Stimulated activated naive CD4-positive, alpha-beta T cell (primary cell): Measurements from ENCODE around the gene FAM43A.

ENCODE experiments used
- DNase-seq, 6 experiments: peaks; one replicate each; lab custom pipeline; 2025; lab: John Stamatoyannopoulos, UW

FAM43A gene

GRCh38 chr3:194707147-194707540, 21.5 kb downstream of the FAM43A start:
- DNase-seq: no peak

- no peak for DNase-seq
Observed at GRCh38 chr3:194711286-194711685, 25.6 kb downstream of the FAM43A start.

DNA sequence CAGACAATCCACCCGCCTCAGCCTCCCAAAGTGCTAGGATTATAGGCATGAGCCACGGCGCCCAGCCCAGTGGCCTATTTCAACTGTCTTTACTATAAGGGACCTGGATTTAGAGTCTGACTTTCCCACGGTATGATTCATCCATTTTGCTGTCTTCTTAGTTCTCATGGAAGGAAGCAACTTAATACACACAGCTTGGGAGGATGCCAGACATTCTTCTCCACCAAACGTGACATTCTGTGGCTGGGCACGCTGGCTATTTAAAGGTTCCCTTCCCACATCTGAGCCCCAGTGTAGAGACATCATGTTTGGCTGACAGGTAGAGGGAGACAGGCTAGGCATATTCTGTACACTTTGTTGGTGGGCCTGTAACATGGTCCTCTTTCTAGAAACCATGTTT, 26.2 kb downstream of the FAM43A start:
- DNase-seq: no peak

DNA sequence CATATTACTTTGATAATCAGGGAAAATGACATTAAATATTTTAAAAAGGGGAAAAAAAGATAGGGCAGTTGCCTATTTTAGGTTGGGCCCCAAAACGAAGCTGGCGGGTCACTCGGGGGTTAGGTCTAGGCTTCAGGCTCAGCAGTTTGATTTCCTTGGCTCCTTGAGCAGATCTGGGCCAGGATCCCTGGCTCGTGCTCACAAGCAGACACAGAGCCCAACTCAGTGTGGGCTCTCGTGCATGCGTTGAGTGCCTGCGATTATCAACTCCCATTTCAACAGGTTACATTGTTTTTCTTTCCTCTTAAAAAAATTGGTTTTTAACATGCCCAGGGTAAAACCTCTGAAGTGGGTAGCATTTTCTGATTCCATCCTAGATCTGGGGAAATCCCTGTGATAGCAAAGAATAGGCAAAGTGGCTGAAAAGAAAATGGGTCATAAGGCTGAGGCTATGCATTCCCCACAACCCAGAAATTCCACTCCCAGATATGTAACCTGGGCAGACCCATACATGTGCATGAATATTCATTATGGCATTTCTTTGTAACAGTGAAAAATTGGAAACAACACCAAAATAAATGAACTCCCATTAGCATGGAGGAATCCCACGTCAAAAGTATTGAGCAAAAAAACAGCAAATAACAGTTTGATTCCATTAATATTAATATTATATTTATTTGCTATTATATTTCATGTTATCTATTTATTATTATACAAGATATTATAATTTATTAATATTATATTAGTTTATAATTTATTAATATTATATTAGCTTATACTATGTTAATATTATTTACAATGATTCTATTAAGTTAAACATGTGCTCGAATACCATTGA, 27.8 kb downstream of the FAM43A start:
- no peak for DNase-seq

GRCh38 chr3:194714137-194714455, 28.4 kb downstream of the FAM43A start:
- no peak for DNase-seq

GRCh38 chr3:194714564-194714963, 28.9 kb downstream of the FAM43A start:
- no peak for DNase-seq

GRCh38 chr3:194715022-194715800, 29.5 kb downstream of the FAM43A start:
- no peak for DNase-seq

DNA sequence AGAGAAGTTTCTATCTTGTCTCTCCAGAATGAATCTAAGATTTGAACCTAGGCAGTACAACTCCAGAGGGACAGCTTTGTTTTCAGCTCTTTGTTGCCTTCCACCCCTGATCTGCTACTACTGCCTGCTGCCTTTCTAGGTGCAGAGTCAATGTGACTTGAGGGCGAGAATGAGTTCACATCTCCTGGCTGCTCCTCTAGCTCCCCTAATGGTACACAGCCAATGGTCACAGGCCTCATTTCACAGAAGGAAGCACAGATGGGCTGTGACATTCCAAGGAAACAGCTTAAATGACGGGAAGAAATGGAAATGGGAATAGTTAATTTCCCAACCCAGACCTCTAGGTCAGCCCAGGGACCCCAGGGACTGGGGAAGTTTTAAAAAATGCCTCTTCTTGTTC, 32.4 kb downstream of the FAM43A start:
- DNase-seq: no peak

- DNase-seq: no peak
Observed at GRCh38 chr3:194720048-194720447, 34.4 kb downstream of the FAM43A start.

GRCh38 chr3:194723846-194724618, 38.3 kb downstream of the FAM43A start:
- no peak for DNase-seq

GRCh38 chr3:194725346-194725745, 39.7 kb downstream of the FAM43A start:
- DNase-seq: no peak

DNA sequence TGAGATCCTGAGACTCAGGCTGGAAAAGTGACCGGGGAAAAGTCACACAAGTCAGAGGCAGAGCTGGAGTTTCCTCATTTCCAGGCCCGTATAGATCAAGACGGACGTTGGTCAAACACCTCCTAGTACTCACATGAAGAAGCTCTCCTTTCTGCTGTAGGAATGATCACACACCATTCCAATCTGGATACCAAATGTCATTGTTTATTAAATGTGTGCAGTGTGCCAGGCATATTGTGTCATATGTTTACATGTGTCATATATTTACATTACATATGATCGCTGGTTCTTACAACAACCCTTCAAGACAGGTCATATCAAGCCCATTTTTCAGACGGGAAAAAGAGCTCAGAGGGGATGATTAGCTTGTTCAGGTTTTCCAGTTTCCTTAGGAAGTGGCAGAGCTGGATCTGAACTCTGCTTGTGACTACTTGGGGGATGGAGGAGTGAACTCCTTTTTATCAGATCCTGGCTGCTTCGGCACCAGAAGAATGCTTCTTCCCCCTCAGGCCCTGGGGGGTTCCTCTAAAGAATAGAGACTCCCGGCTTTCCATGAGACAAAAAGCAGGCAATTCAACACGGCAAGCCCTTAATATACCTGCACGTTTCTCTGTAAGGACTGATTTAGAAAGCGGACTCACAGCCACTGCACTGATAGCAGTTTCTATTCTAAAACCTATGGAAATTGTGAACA, 41.9 kb downstream of the FAM43A start:
- DNase-seq: no peak

DNA sequence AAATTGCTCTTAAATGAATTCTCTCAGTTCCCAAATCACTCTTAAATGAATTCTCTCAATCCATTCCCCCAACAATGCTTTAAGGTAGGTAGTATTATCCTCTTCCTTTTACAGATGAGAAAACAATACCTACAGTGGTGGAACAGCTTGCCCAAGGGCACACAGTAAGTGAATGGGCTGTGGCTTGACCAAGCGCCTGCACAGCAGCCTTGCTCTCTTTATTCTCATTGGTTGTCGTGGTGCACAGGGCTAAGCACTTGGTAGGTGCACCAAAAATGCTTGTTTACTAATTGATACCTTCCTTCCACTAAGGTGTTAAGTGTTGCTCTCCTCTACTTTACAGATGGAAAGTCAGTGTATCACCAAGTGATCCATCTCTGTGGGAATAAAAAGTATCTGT, 43.3 kb downstream of the FAM43A start:
- DNase-seq: no peak

DNA sequence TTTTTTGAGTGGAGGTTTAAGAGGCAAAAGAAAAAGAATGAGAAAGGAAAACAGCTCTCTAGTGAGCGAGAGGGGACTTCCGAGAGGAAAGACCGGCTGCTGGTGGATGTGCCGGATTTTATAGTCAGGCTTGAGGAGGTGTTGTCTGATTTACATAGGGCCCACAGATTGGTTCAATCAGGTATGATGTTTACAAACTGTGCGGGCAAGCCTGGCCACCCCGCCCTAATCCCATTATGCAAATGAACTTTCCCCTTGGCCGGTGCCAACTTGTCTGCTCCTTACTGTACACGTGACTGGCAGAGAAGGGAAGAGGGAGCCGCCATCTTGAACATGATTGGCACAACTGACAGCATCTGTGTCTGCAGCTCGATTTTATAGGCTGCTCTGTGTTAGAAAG, 44.7 kb downstream of the FAM43A start:
- no peak for DNase-seq

DNA sequence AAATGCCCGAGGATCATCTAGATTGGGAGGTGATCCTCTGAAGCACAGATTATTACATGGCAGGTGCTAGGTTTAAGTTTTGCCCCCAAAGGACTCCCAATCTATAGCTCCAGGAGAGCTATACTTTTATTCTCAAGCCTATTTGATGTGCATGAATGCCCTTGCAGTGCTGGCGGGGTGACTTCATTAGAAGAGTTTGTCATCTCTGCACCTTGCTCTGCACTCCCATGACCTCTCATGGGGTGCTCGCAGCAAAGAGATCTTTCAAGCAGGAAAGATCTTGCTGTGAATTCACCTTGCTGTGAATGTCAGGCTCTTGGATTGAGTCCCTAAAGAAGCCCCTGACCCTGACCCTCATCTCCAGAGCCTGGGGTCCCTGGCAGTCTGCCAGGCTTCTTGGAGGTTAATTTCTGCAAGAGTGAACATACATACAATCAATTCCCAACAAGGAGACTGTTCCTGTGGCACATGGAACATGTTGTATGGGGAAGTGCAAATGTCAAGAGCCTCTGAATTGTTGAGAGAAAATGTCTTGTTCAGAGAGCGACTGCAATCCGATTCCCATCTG, 45.9 kb downstream of the FAM43A start:
- DNase-seq: no peak

DNA sequence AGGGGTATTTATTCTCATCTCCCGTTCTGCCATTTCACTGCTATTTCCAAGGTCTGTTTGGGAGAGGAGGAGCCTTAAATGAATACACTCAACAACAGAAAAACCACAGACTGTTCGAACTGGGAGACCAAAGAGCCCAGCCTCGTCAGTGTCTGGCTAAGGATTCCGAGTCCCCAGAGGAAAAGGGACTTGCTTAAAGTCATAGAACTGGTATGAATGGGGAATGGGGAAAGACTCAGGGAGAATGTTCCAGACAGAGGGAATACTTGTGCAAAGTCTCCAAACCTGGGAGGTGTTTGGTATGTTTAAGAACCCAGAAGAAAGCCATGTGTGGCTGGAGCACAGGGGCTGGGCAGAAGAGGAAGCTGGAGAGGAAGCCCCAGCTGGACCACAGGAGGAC, 46.9 kb downstream of the FAM43A start:
- DNase-seq: no peak

- no peak for DNase-seq
Observed at GRCh38 chr3:194736277-194736895, 50.7 kb downstream of the FAM43A start.

DNA sequence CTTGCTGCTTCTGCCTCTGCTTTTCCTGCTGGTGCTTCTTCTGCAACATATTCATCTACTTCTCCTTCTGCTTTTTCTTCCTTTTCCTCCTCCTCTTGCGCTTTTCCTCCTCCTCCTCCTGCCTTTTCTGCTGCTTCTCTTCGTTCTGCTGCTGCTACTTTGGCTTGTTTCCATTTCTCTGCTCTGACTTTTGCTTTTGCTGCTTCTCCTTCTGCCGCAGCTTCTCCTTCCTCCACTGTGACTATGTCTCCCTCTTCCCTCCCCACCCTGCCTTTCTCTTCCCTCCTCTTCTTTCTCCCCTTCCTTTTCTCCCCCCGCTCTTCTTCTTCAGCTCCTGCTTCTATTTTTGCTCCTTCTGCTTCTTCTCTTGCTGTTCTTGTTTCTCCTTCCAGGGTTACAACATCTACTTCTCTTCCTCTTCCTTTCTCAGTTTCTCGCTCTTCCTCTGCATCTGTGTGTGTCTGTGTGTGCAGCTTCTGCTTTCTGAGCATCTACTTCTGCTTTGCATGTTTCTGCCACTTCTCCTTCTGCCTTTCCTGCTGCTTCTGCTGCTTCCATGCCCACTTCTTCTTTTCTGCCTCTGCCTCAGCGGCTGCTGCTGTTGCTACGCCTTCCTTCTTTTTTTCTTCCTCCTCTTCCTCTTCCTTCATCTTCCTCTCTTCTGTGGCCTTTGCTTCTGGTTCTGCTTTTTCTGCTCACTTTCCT, 51.4 kb downstream of the FAM43A start:
- DNase-seq: no peak
